Stomach (tissue), 4 donors: ENCODE data around the gene ROCK2.

Source experiments
- EP300 ChIP-seq: sonication (generic); formaldehyde crosslinking; IDR thresholded peaks from one replicate; pipeline ENCODE4 v1.6.1; 2017; ENCODE audit warnings: antibody characterized with exemption
- POLR2A ChIP-seq, 4 donors: fragments of 450-650 bp; IDR thresholded peaks; one replicate each; pipeline ENCODE4 v1.6.1; 2016; ENCODE audit warnings: antibody characterized with exemption in 4 of 4, control low read depth in 2 of 4, mild to moderate bottlenecking in 1 of 4, moderate library complexity in 1 of 4

DNA sequence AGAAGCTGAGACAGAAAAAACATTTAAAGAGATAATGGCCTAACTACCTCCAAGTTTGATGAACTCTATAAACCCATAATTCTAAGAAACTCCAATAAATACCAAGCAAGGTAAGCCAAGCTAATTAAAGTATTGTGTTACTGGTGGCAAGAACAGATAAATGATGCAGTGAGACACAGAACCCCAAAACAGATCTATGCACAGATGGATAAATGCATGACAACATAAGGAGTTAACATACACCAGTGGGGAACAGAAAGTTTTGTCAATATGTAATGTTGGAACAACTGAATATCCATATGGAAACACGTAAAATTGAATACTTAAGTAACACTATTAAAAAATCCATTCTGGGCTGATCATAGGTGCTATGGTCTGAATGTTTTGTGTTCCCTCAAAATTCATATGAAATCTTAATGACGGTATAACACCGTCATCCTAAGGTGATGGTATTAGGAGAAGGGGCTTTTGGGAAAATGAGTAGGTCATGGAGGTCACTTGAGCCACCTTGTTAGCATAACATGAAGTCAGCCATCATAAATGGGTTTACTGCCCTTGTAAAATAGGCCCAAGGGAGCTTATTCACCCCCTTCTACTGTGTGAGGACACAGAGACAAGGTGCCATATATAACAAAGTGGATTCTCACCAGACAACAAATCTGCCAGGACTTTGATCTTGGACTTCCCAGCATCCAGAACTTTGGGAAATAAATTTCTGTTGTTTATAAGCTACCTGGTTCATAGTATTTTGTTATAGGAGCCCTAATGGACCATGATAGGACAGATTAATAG, 102.8 kb downstream of the ROCK2 start:
- TF ChIP-seq EP300 (no peak), POLR2A (IDR thresholded peaks at IDR 0.05) (no peak)
